Activated CD8-positive, alpha-beta T cell treated with anti-CD3 and anti-CD28 coated beads, Interleukin-2, amount 10 ng/mL, durations not matched to agents 7 days and 5 days (primary cell): Measurements from ENCODE around the gene ANKS1B. TPM values are rescaled to one million over a fixed set of nuclear protein-coding genes. Genes with fewer than 3 reads are reported as not detected.

Source experiments
- ATAC-seq: fragments of 150-1000 bp; cut with Tn5 transposase; one replicate; pipeline ENCODE4 v1.10.0; 2021; ENCODE audit warnings: moderate library complexity
- CTCF ChIA-PET: fragments of 350-600 bp; sonication (Branson Sonifier 250); formaldehyde crosslinking; loops from one replicate; lab custom pipeline; 2021; ENCODE audit warnings: antibody characterized with exemption; lab: Charles Lee
- POLR2A ChIA-PET: fragments of 350-600 bp; sonication (Branson Sonifier 250); formaldehyde crosslinking; loops from one replicate; lab custom pipeline; 2021; ENCODE audit warnings: antibody characterized with exemption; lab: Charles Lee
- DNase-seq: peaks from one replicate; pipeline ENCODE4 v3.0.0-alpha.2; 2020
- H3K27ac Mint-ChIP-seq: one replicate; pipeline ENCODE4 v1.8.0; 2021; ENCODE audit warnings: mild to moderate bottlenecking, mixed read lengths
- H3K27me3 Mint-ChIP-seq: one replicate; pipeline ENCODE4 v1.8.0; 2021; ENCODE audit warnings: low read depth, mixed read lengths
- H3K36me3 Mint-ChIP-seq: one replicate; pipeline ENCODE4 v1.8.0; 2021; ENCODE audit warnings: low read depth, mixed read lengths
- H3K4me1 Mint-ChIP-seq: one replicate; pipeline ENCODE4 v1.8.0; 2021; ENCODE audit warnings: low read depth, mixed read lengths
- H3K4me3 Mint-ChIP-seq: one replicate; pipeline ENCODE4 v1.8.0; 2021; ENCODE audit warnings: mild to moderate bottlenecking, mixed read lengths
- H3K9me3 Mint-ChIP-seq: one replicate; pipeline ENCODE4 v1.8.0; 2022; ENCODE audit warnings: mixed read lengths; ENCODE audit not compliant: insufficient read depth
- total RNA-seq, 2 experiments: library from RNA; stranded (reverse); gene quantifications; one replicate each; pipeline ENCODE4 v1.2.3, GENCODE V29; 2021

ANKS1B gene
- total RNA-seq, 2 experiments from 2014 or later, result not detected

DNA sequence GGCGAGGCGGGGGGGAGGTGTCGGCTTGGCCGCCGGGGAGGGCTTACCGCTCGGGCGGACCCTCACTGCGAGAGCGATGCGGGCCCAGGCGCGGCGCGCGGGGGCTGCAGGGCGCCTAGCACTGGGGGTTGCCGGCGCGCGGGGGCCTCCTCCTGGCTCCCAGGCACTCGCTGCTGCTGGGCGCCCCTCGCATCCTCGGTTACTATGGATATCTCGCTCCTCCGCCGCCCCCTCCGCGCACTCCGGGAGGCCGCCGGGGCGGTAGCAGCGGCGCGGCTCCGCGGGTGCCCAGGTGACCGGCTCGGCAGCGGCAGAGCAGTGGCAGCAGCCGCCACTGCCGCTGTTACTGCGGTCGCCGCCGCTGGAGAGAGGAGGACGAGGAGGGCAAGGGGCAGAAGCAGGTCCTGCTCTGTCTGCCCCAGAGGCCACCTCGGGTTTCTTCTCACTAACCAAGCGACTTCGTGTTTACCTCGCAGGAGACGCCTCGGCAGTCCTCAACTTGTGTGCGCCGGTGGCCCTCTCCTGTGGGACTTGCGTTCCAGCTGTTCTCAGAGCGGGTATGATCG is 1089.6 kb downstream of the ANKS1B start:
- H3K36me3 Mint-ChIP-seq, result no peaks in the 10 kb centered on the region
- H3K4me1 Mint-ChIP-seq, result no peaks in the 10 kb centered on the region
- ChIA-PET POLR2A (no interaction called here), CTCF (no interaction called here)
- DNase-seq (no peak), ATAC-seq (no peak)
- peaks cover 55% of the 10 kb centered on the region for H3K27me3 Mint-ChIP-seq
- H3K4me3 Mint-ChIP-seq, result no peak overlapping the region
- no peak overlapping the region for H3K27ac Mint-ChIP-seq
- no peaks in the 10 kb centered on the region for H3K9me3 Mint-ChIP-seq

DNA sequence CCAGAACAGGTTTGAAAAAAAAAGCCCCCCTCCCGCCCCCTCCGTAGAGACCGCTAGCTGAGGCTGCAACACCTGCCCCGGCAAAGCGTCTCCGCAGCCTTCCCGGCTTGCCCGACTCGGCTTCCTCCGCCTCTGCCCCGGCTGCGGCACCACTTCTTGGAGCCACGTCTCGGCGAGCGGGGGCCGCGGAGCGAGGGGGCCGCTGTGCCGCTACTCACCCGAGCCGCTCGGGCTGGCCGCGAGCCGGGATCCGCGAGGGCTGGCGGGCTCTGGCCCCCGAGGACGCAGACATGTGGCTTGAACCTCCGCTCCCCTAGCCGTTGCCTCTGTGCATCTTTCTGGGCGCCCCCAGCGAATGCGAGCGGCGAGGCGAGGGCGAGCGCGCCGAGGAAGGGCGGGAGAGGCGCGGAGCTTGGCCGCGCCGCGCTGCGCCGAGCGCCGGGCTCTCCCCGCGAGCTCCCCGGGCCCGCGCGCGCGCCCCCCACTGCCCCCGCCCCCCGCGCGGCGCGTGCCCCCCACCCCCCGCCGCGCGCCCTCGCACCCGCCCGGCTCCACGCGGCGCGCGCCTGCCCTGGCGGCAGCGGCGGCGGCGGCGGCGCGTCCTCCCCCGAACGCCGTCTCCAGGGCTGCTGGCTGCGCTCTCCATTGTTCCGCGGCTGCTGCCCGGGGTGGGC is 1090.2 kb downstream of the ANKS1B start:
- Mint-ChIP-seq H3K36me3 (no peaks in the 10 kb centered on the region), H3K4me3 (no peak overlapping the region), H3K27me3 (peaks cover 58% of the 10 kb centered on the region), H3K27ac (no peak overlapping the region), H3K4me1 (no peaks in the 10 kb centered on the region), H3K9me3 (no peaks in the 10 kb centered on the region)
- ChIA-PET POLR2A (no interaction called here), CTCF (no interaction called here)
- DNase-seq, result no peak
- ATAC-seq, result no peak

DNA sequence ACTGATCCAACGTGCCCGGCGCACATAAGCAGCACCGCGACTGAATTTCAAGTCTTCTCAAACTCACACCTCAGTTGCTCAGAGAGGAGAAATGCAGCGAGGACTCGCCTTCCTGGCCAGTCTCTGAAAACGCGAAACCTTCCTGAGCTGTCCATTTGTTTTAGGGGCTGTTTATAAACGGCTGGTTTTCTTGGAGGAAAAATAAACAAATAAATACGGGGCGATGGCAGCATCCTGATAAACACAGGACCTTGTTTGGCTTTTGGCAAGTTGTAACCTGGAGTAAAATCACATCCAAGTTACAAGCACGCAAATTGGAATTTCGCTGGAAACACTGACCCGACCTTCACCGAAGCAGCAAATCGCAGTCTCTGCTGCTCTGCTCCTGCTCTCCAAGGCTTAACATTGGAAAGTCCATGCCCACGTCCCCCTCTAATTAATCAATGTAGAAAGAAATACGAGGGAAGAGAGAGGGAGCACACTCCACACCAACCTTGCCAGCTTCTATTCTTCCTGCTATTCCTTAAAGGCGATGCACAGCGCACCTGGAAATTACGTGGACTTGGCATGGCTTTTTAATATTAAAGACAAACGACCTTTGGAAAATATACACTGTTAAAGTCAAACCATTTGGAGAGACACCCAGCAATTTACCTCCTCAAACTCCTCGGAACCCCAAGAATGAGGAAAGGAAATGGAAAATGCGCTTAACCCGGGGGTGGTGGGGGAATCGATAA is 1090.9 kb downstream of the ANKS1B start:
- Mint-ChIP-seq H3K36me3 (no peaks in the 10 kb centered on the region), H3K27ac (no peak overlapping the region), H3K9me3 (no peaks in the 10 kb centered on the region), H3K4me1 (no peaks in the 10 kb centered on the region), H3K4me3 (no peak overlapping the region), H3K27me3 (peaks cover 56% of the 10 kb centered on the region)
- ATAC-seq (no peak), DNase-seq (no peak)
- POLR2A ChIA-PET, result no interaction called here
- CTCF ChIA-PET, result no interaction called here

DNA sequence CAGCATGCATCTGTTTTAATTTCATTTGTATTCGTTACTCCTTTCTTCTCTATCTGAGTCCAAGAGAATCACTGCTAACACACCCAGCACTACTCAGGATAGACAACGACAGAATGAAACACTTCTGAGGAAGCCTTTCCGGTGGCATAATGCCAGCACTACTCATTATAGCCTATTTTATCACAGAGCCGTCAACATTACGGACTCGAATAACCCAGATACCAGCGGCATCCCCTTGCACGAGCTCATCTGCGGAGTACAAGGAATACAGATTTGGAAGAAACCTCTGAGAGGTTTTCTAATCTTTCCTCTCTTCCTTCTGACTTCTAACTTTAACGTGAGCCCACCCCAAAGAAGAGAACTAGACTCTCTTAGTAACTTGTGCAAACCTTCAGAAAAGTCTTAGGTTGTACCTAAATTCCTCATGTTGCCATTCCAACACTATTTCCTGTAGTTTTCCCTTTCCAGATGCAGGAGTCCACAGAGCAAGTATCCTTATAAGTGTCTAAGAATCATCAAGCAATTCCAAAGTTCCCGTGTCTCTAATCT is 1091.5 kb downstream of the ANKS1B start:
- ATAC-seq, result no peak
- Mint-ChIP-seq H3K9me3 (no peaks in the 10 kb centered on the region), H3K36me3 (no peaks in the 10 kb centered on the region), H3K4me1 (no peaks in the 10 kb centered on the region), H3K27me3 (peaks cover 59% of the 10 kb centered on the region), H3K27ac (no peak overlapping the region), H3K4me3 (no peak overlapping the region)
- ChIA-PET CTCF (no interaction called here), POLR2A (no interaction called here)
- DNase-seq, result no peak

DNA sequence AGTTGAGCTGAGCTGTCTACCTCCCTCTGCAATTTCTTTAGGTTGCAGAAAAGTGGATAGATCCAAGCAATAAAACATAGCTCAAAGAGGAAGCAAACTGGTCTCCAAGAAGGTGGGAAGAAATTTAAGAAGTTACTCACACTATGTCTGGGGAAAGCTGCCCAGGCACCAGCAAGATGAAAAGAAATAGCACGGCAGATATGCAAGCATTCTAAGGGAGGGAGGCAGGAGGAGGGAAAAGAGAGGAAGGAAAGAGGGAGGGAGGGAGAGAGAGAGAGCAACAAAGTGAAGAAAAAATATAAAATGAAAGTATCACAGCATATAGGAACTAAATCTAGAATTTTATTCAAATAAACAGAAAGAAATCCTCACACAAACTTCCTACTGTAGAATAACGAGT is 1099.0 kb downstream of the ANKS1B start:
- no peaks in the 10 kb centered on the region for H3K9me3 Mint-ChIP-seq
- H3K27me3 Mint-ChIP-seq, result peaks cover 21% of the 10 kb centered on the region
- DNase-seq, result no peak
- POLR2A ChIA-PET, result no interaction called here
- no peak overlapping the region for H3K27ac Mint-ChIP-seq
- H3K4me3 Mint-ChIP-seq, result no peak overlapping the region
- no peak for ATAC-seq
- H3K4me1 Mint-ChIP-seq, result no peaks in the 10 kb centered on the region
- H3K36me3 Mint-ChIP-seq, result no peaks in the 10 kb centered on the region
- CTCF ChIA-PET, result no interaction called here

DNA sequence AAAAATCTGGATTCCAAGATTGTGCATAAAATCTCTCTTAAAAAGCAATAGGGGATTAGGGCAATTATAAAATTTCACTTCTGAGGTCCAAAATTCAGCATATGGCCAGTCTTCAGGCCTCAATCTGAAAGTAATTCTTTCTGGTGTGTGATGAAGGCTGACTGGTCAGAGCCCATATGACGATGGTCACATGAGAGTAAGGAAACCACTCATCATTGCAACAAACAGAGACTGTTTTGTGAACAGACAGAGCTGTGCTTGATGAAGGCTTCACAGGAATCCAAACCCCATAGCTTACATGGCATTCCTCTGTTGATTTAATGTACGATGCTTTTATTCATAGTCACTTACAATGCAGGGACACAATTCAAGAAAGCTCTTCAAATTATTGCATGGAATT is 1101.5 kb downstream of the ANKS1B start:
- no peaks in the 10 kb centered on the region for H3K9me3 Mint-ChIP-seq
- H3K27ac Mint-ChIP-seq, result no peak overlapping the region
- no peak for ATAC-seq
- no peaks in the 10 kb centered on the region for H3K4me1 Mint-ChIP-seq
- no peak for DNase-seq
- POLR2A ChIA-PET, result no interaction called here
- CTCF ChIA-PET, result no interaction called here
- no peak overlapping the region for H3K4me3 Mint-ChIP-seq
- H3K27me3 Mint-ChIP-seq, result peaks cover 12% of the 10 kb centered on the region
- H3K36me3 Mint-ChIP-seq, result no peaks in the 10 kb centered on the region

DNA sequence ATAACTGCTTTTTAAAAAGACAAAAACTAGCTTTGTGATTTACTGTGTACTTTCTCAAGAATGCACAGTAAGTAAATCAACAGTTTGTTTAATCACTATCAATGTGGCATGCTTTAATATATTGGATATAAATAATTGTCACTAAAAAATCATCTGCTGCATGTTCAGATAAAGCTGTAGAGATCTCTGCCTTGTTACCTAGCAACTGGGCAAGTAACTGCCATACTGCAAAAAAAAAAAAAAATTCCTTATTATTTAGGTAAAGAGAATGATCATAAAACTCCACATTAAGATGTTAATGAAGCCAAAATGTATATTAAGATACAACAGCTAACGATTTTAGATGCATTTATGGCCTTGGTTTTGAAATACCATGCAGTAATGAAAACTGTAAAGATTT is 1102.2 kb downstream of the ANKS1B start:
- POLR2A ChIA-PET, result interaction anchor here (0.7 kb wide), 1 partner anchor 78 kb away, joined by 3 read pairs; no protein-coding TSS in a partner anchor

DNA sequence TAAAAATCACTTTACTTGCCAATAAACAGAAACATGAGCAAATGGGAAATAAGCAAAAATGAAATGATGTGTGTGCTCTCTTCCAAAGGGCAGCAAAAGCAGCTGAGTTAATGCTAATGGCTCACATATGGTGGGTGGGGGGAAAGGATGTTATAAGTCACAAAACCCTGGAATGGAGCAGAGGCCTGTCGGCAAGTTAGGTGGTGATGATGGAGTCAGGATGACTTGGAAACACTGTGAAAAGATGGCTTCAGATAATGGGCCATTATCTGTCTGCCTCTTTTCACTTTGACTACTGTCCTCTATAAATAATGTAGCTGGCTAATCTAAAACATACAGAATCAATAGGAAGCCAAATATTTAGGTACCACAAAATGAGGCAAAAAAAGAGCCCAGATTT is 1111.0 kb downstream of the ANKS1B start:
- Mint-ChIP-seq H3K4me1 (peaks cover 4% of the 10 kb centered on the region), H3K4me3 (no peak overlapping the region), H3K27ac (no peak overlapping the region), H3K36me3 (no peaks in the 10 kb centered on the region), H3K27me3 (peaks cover 3% of the 10 kb centered on the region), H3K9me3 (no peaks in the 10 kb centered on the region)
- ChIA-PET CTCF (no interaction called here), POLR2A (no interaction called here)
- no peak for DNase-seq
- ATAC-seq, result no peak

More for the DNA sequence above, 1102.2 kb downstream of the ANKS1B start:
- Mint-ChIP-seq H3K9me3 (no peaks in the 10 kb centered on the region), H3K4me3 (no peak overlapping the region), H3K27ac (no peak overlapping the region), H3K36me3 (no peaks in the 10 kb centered on the region), H3K4me1 (no peaks in the 10 kb centered on the region), H3K27me3 (peaks cover 11% of the 10 kb centered on the region)
- ATAC-seq, result no peak
- DNase-seq, result no peak
- CTCF ChIA-PET, result no interaction called here

DNA sequence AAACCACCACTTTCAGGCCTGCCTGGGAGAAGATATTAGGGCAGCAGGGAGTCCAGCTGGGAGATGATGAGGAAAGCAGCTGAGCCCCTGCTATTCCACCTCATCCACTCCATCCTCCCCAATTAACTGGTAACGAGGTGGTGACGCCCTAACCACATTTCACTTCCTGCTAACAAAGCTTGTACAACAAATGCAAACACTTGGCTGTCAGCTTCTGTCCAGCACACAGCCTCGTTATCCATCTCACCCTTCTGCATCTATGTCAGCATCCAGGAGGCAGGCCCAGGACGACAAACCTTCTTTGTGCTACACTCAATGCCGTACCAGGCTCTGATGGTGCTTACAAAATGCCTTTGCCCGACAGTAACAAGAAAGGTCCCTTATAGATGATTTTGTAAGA is 1114.2 kb downstream of the ANKS1B start:
- no peak overlapping the region for H3K4me3 Mint-ChIP-seq
- peaks cover 4% of the 10 kb centered on the region for H3K4me1 Mint-ChIP-seq
- ChIA-PET CTCF (no interaction called here), POLR2A (no interaction called here)
- peak; percentile 21 for DNase-seq
- H3K27me3 Mint-ChIP-seq, result peaks cover 3% of the 10 kb centered on the region
- H3K9me3 Mint-ChIP-seq, result no peaks in the 10 kb centered on the region
- ATAC-seq, result no peak
- H3K36me3 Mint-ChIP-seq, result no peaks in the 10 kb centered on the region
- no peak overlapping the region for H3K27ac Mint-ChIP-seq

DNA sequence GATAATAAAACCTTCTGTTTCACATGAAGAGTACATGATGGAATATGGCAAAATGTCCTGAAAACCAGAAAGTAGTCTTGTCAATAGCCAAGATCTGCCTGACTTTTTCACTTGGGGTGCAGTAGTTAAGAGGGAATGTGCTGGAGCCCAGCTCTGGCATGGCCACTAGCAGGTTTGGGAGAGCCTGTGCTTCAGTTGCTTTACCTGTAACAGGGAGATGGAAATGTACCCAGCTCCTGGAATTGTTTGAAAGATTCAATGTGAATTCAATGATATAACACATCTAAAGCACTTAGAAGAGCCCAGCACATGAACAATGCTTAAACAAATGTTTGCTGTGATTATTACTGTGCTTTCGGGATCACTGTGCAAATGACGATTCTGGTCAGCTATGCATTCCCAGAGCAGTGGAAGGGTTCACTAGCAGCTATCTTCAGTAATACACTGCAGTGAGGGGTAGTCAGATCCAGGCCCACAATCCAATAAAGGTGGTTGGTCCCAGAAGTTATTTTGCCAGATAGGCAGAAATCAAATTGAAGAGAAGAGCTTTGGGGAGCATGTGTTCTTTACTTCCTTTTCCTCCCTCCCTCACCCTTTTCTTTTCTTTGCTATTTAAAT is 1114.7 kb downstream of the ANKS1B start:
- no peak for DNase-seq
- ATAC-seq, result no peak
- POLR2A ChIA-PET, result no interaction called here
- H3K27me3 Mint-ChIP-seq, result peaks cover 3% of the 10 kb centered on the region
- H3K4me1 Mint-ChIP-seq, result peaks cover 4% of the 10 kb centered on the region
- CTCF ChIA-PET, result no interaction called here
- no peaks in the 10 kb centered on the region for H3K9me3 Mint-ChIP-seq
- no peak overlapping the region for H3K27ac Mint-ChIP-seq
- no peaks in the 10 kb centered on the region for H3K36me3 Mint-ChIP-seq
- H3K4me3 Mint-ChIP-seq, result no peak overlapping the region

DNA sequence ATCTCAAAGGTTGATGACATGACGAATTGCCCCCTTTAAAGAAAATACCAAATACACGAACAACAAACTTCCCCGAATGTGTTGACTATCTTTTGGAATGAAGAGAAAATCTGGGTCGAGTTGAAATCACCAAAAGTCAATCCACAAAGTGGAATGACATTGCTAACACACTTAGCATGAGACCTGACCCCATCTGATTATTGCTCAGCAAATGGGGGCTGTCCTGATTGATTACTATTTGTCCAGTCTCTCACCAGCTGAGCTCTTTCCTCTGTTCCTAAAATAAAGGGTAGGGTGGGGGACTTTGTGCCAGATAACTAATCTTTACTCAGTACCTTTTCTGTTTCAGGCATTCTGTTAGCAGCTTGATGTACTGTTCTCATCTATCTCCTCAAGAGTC is 1116.2 kb downstream of the ANKS1B start:
- Mint-ChIP-seq H3K9me3 (no peaks in the 10 kb centered on the region), H3K27ac (no peak overlapping the region), H3K36me3 (no peaks in the 10 kb centered on the region), H3K4me1 (peaks cover 4% of the 10 kb centered on the region), H3K4me3 (no peak overlapping the region), H3K27me3 (peaks cover 3% of the 10 kb centered on the region)
- no peak for DNase-seq
- ChIA-PET POLR2A (no interaction called here), CTCF (no interaction called here)
- ATAC-seq, result no peak

DNA sequence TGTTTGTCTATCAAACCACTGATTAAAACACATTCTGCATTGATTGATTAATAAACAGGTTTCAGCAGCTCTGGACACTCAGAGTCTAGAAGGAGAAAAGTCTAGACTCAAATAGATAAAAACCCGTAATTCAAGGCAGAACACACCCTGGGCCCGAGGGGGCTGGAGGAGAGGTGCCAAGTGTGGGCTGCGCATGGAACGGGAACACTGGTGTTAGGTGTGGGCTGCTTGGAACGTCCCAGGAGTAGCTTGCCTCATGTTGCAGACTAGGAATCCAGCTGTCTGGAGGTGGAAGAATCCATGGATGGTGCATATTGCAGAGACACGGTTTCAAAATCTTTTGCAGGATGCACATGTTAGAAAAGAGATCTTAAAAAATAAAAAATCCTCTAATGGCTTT is 1116.7 kb downstream of the ANKS1B start:
- Mint-ChIP-seq H3K36me3 (no peaks in the 10 kb centered on the region), H3K9me3 (no peaks in the 10 kb centered on the region), H3K4me1 (peaks cover 4% of the 10 kb centered on the region), H3K27me3 (peaks cover 3% of the 10 kb centered on the region), H3K4me3 (no peak overlapping the region), H3K27ac (no peak overlapping the region)
- ATAC-seq (no peak), DNase-seq (no peak)
- ChIA-PET CTCF (no interaction called here), POLR2A (no interaction called here)
